Endodermal cell (in vitro differentiated cells): Measurements from ENCODE around the gene ZNHIT6. TPM values are rescaled to one million over a fixed set of nuclear protein-coding genes. Genes with fewer than 3 reads are reported as not detected.
"Not testable (repeated sequence)": the region's sequence is repeated elsewhere in the genome, so short reads cannot be mapped to it uniquely, and the experiment has no call there.

ENCODE experiments used
- DNase-seq: peaks from one replicate; pipeline ENCODE4 v3.0.0-alpha.2; 2017
- H3K27ac ChIP-seq: 2 replicates; pipeline ENCODE4 v1.5.1; 2013; ENCODE audit warnings: mild to moderate bottlenecking, low read depth, low read length, moderate library complexity
- H3K27me3 ChIP-seq: 2 replicates; pipeline ENCODE4 v1.6.1; 2013; ENCODE audit warnings: mild to moderate bottlenecking, low read length, moderate library complexity; ENCODE audit not compliant: insufficient read depth, control insufficient read depth, poor library complexity, severe bottlenecking
- H3K36me3 ChIP-seq: 2 replicates; pipeline ENCODE4 v1.7.0; 2013; ENCODE audit warnings: mild to moderate bottlenecking, low read length, moderate library complexity; ENCODE audit not compliant: control insufficient read depth, insufficient read depth
- H3K4me1 ChIP-seq: one replicate; pipeline ENCODE4 v1.7.0; 2013; ENCODE audit warnings: low read length; ENCODE audit not compliant: control insufficient read depth, insufficient read depth
- H3K4me3 ChIP-seq: 2 replicates; pipeline ENCODE4 v1.5.1; 2013; ENCODE audit warnings: mild to moderate bottlenecking, low read length, moderate library complexity
- H3K9ac ChIP-seq: 2 replicates; pipeline ENCODE4 v1.6.1; 2013; ENCODE audit warnings: mild to moderate bottlenecking, low read length, moderate library complexity; ENCODE audit not compliant: poor library complexity, severe bottlenecking; ENCODE audit errors: extremely low read depth
- H3K9me3 ChIP-seq: 2 replicates; pipeline ENCODE4 v1.6.1; 2013; ENCODE audit warnings: mild to moderate bottlenecking, low read length, moderate library complexity; ENCODE audit not compliant: control insufficient read depth
- H3K27ac Mint-ChIP-seq: 2 replicates; pipeline ENCODE4 v1.8.0; 2020; ENCODE audit warnings: mixed read lengths
- H3K27me3 Mint-ChIP-seq: 2 replicates; pipeline ENCODE4 v1.8.0; 2021; ENCODE audit warnings: mild to moderate bottlenecking, mixed read lengths; ENCODE audit not compliant: insufficient read depth
- H3K36me3 Mint-ChIP-seq: 2 replicates; pipeline ENCODE4 v1.8.0; 2020; ENCODE audit warnings: low read depth, mixed read lengths
- H3K4me1 Mint-ChIP-seq: 2 replicates; pipeline ENCODE4 v1.8.0; 2020; ENCODE audit warnings: mixed read lengths
- H3K4me3 Mint-ChIP-seq: 2 replicates; pipeline ENCODE4 v1.8.0; 2020; ENCODE audit warnings: mild to moderate bottlenecking, moderate library complexity, mixed read lengths
- H3K9me3 Mint-ChIP-seq: 2 replicates; pipeline ENCODE4 v1.8.0; 2020; ENCODE audit warnings: mild to moderate bottlenecking, mixed read lengths
- CTCF ChIP-seq: fragments of 200-600 bp; sonication (generic); conservative IDR thresholded peaks from 2 replicates; pipeline ENCODE4 v1.5.0; 2021; ENCODE audit warnings: antibody characterized with exemption, mild to moderate bottlenecking
- WGBS, 2 experiments: methylation state at CpG; one replicate each; pipeline versions ENCODE4 v1.1.5 to v1.1.7; 2013; ENCODE audit warnings: missing lambda C conversion rate in 2 of 2, mixed read lengths in 1 of 2; ENCODE audit not compliant: insufficient coverage in 1 of 2, insufficient read length in 1 of 2; 5-methylcytosine and 5-hydroxymethylcytosine counted together
- total RNA-seq, 2 donors: library from RNA; stranded (reverse); fragmentation: NEBNext Ultra II Directional in 1 of 2; extraction: Animal tissue kit (Norgen Biotek cat#: 25700) in 1 of 2; gene quantifications; 2 replicates in 1 of 2; 3 replicates in 1 of 2; pipeline ENCODE4 v1.2.1, GENCODE V29; 2021

The ZNHIT6 gene
- total RNA-seq, 2 donors from 2014 or later = 11.3 to 12.4 TPM

GRCh38 chr1:85734931-85735330 lies 26.7 kb upstream of the ZNHIT6 start:
- Mint-ChIP-seq H3K27ac (no peak overlapping the region), H3K4me1 (peaks cover 4% of the 10 kb centered on the region), H3K4me3 (no peak overlapping the region), H3K27me3 (no peaks in the 10 kb centered on the region), H3K36me3 (peaks cover 4% of the 10 kb centered on the region), H3K9me3 (peaks cover 13% of the 10 kb centered on the region)
- Histone ChIP-seq H3K9ac (no peak overlapping the region), H3K27me3 (no peaks in the 10 kb centered on the region), H3K4me1 (no peaks in the 10 kb centered on the region), H3K27ac (no peak overlapping the region), H3K36me3 (no peaks in the 10 kb centered on the region), H3K4me3 (no peak overlapping the region), H3K9me3 (peaks cover 17% of the 10 kb centered on the region)
- DNase-seq = no peak
- WGBS, 2 experiments = 94 to 100% methylated on average over 1 of the region's 1 CpG
- TF ChIP-seq CTCF = no peak

DNA sequence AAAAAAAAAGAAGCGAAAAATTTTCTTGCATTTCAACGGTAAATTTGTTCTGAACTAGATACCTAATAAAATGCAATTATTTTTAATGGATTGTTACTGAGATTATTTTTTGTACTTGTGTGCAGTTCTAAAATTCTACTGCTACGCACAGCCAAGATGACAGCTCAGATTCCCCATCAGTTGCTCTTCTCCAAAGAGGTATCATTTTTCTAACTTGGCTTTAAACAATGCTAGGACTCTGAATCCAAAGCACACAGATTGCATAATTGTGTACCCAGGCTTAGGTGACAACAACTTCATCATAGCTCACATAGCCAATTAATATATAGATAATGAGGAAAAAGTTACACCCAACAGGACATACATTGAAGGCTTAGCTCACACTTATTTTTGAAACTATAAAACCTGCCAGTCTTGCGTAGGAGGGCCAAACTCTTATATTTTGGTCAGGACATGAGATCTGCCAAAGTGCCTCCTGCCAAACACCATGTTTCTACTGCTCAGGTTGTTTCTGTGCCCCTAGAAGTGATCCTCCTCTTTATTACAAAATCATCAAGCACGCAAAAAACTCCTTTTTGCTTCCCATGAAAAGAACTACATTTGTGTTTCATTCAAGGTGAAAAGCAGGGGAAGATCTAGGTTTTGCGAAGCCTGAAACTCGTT lies 10.6 kb upstream of the ZNHIT6 start:
- no peak overlapping the region for H3K27ac Mint-ChIP-seq
- peaks cover 33% of the 10 kb centered on the region for H3K9me3 Mint-ChIP-seq
- no peaks in the 10 kb centered on the region for H3K27me3 ChIP-seq
- peaks cover 3% of the 10 kb centered on the region for H3K36me3 Mint-ChIP-seq
- no peaks in the 10 kb centered on the region for H3K27me3 Mint-ChIP-seq
- no peak for DNase-seq
- H3K9ac ChIP-seq = no peak overlapping the region
- no peak overlapping the region for H3K27ac ChIP-seq
- peaks cover 16% of the 10 kb centered on the region for H3K9me3 ChIP-seq
- WGBS, 2 experiments = 95 to 100% methylated on average over 5 to 6 of the region's 7 CpGs
- no peak overlapping the region for H3K4me3 ChIP-seq
- H3K36me3 ChIP-seq = no peaks in the 10 kb centered on the region
- no peaks in the 10 kb centered on the region for H3K4me1 ChIP-seq
- no peak overlapping the region for H3K4me3 Mint-ChIP-seq
- TF ChIP-seq CTCF = no peak
- no peaks in the 10 kb centered on the region for H3K4me1 Mint-ChIP-seq

- not testable (repeated sequence) for H3K9ac ChIP-seq, H3K4me1 ChIP-seq, H3K36me3 Mint-ChIP-seq, H3K27ac ChIP-seq, H3K27ac Mint-ChIP-seq, H3K4me1 Mint-ChIP-seq, H3K36me3 ChIP-seq, DNase-seq, H3K27me3 ChIP-seq, H3K27me3 Mint-ChIP-seq, H3K4me3 Mint-ChIP-seq, H3K4me3 ChIP-seq
- H3K9me3 Mint-ChIP-seq = peaks cover 31% of the 10 kb centered on the region
- 87 to 93% methylated on average over 8 to 14 of the region's 14 CpGs for WGBS, 2 experiments
- H3K9me3 ChIP-seq = peaks cover 28% of the 10 kb centered on the region
Observed at GRCh38 chr1:85714418-85715114, 6.3 kb upstream of the ZNHIT6 start.
